HG03565 (cell line): ENCODE measurements around the gene RASA2.
A peak's percentile ranks its signal among the peaks of the same experiment; 100 is the strongest.
"Not testable (repeated sequence)": the region's sequence is repeated elsewhere in the genome, so short reads cannot be mapped to it uniquely, and the experiment has no call there.

Experiments used
- ATAC-seq: cut with Tn5 transposase; IDR thresholded peaks from one replicate; pipeline ENCODE4 v1.9.1; 2021; ENCODE audit warnings: mild to moderate bottlenecking, moderate library complexity; ENCODE audit not compliant: unreplicated experiment

The RASA2 gene

GRCh38 chr3:141493184-141493583, 6.4 kb downstream of the RASA2 start:
- ATAC-seq: no peak

DNA sequence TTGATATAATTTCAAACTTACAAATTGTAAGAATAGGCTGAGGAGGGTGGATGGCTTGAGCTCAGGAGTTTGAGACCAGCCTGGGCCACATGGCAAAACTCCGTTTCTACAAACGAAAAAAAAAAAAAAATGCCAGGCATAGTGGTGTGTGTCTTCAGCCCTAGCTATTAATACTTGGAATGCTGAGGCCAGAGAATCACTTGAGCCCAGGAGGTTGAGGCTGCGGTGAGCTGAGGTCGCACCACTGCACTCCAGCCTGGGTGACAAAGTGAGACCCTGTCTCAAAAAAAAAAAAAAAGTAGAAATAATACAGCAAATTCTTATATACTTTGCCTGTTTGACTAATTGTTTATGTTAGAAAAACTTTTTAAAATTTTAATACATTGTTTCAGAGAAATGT, 10.8 kb downstream of the RASA2 start:
- not testable (repeated sequence) for ATAC-seq

DNA sequence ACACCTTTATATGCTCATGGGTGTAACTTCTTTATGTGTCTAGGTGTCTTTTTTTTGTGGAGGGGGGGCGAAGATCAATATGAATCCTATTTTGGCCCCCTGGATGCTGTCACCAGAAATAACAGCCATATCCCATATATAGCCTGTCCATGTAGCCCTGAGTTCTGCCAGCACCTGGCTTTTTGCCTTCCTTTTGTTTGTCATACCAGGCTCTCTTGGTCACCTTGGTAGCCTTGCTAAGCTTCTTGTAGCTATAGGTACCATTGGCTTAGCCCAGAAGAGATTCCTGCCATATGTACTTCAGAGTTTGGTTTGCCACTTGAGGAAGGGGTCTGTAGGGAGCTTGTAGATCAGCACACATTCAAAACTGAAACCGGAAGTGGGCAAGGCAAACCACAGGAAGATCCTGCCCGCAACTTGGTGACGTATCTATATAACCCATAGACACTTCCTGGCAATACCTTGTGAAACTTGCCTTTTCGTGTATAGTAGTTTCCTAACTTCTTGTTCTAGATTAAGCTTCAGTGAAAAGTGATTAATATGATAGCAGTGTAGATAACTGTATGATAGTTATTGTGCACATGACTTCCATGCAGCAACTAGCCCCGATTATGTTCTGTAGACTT, 11.9 kb downstream of the RASA2 start:
- ATAC-seq: peak; percentile 93

- ATAC-seq: no peak
Observed at GRCh38 chr3:141499284-141499683, 12.5 kb downstream of the RASA2 start.

- no peak for ATAC-seq
Observed at GRCh38 chr3:141499965-141500364, 13.1 kb downstream of the RASA2 start.

DNA sequence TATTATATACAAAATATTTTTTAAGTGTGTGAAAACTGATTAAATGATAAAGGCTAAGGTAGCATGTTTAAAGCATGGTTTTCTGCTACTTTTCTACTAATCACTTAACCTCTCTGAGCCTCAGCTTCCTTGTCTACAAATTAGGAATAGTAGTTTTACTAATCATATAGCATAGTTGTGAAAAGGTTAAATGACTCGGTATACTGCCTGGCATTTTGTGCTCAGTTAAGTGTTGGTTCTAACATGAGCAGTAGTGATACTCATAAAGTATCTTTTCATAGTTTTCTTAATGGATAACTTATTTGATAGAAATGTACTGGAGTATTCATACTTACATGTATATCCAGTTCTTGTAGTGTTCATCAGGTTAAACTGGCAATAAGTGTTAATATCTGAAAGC, 13.6 kb downstream of the RASA2 start:
- no peak for ATAC-seq

DNA sequence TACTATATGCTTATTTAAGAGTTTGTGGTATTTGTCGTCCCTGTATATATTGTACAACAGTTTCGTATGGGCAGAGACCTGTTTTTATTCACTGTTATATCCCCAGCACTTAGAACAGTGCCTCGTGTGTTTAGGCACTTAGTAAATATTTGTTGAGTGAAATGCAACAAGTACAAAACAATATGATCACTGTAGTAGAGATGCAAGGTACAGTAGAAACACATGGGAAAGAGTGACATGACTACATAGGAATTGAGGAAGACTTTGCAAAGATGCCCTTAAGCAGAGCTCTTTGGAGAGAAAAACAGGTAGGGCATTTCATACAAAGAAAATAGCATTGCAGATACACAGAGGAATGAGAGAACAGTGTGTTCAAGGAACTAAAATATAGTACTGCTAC, 18.3 kb downstream of the RASA2 start:
- ATAC-seq: no peak

GRCh38 chr3:141506071-141506470, 19.2 kb downstream of the RASA2 start:
- no peak for ATAC-seq

GRCh38 chr3:141507392-141508066, 20.7 kb downstream of the RASA2 start:
- ATAC-seq: no peak

DNA sequence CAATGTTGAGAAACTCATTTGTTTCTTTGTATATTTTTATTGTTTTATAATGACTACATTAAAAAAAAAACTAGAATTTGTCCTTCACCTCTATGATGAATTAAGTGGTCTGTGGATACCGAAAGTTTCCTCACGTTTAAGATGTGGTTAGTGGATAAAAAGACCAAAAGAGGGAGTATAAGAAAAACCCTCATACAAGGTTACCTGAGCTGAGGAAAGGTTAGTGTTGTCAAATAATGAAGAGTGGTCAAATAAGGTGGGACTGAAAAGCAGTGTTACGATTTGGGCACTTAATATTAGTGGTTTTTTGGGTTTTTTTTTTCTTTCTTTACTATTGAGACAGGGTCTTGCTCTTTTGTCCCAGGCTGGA, 21.2 kb downstream of the RASA2 start:
- ATAC-seq: no peak

DNA sequence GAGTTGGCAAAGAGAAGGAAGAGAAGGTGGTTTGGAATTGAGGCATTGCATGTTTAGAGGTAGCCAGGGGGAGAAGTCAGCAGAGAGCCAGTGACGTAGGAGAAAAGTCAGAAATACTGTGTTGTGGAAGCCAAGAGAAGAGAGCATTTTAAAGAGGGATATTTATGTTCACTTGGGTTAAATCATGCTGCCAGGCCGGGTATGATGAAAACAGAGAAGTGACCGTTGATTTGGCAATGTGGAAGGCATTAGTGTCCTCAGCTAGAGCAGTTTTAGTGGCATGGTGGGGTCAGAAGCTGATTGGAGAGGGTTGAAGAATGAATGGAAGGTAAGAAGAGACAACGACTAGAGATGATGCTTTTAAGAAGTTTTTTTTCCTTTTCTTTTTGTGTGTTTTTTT, 24.5 kb downstream of the RASA2 start:
- ATAC-seq: no peak

DNA sequence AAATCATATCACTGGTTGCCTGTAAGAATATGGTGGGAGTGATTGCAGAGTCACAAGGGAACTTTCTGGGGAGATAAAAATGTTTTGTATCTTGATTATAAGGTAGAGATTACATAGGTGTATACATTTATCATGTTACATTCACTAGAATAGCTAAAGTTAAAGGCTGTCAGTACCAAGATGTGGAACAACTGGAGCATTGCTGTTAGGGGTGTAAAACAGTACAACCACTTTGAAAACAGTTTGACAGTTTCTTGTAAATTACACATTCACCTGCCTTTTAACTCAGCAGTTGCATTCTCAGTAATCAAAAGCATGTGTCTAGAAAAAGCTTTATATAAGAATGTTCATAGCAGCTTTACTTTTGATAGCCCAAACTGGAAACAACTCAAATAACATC, 27.6 kb downstream of the RASA2 start:
- ATAC-seq: no peak

DNA sequence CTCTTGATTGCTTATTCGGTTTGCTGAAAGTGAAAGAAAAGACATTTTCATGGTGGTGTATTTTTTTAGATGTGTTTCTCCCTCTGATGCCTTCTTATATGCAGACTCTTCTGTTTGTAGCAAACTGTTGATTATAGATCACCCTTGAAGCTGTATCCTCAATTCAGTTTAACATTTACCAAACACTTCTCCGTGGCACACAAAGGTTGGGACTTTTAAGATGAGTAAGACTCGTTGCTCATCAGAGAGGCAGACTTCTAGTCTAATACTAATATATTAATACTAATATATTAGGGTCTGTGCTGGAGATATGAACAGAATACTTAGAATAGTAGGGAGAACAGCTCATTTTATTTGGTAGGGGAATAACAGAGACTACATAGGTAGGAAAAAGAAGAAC, 32.8 kb downstream of the RASA2 start:
- no peak for ATAC-seq

GRCh38 chr3:141521781-141522180, 35.0 kb downstream of the RASA2 start:
- no peak for ATAC-seq

GRCh38 chr3:141523615-141524375, 37.0 kb downstream of the RASA2 start:
- no peak for ATAC-seq

DNA sequence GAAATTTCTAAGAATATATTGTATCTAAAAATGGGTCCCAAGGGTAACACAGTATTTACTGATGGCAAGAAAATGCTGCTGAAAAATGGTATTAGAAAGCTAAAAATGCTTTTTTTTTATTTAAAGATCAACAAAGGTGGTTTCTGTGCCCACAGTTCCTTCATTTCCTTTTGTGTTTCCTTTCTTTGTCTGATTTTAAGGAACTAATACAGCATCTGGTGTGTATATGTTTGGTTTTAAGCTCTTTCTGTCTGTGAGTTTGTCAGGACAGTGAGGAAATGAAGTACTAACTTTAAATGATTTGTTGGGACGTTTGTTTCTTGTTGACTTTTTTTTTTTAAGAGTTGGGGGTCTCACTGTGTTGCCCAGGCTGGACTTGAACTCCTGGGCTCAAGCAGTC, 38.2 kb downstream of the RASA2 start:
- no peak for ATAC-seq

DNA sequence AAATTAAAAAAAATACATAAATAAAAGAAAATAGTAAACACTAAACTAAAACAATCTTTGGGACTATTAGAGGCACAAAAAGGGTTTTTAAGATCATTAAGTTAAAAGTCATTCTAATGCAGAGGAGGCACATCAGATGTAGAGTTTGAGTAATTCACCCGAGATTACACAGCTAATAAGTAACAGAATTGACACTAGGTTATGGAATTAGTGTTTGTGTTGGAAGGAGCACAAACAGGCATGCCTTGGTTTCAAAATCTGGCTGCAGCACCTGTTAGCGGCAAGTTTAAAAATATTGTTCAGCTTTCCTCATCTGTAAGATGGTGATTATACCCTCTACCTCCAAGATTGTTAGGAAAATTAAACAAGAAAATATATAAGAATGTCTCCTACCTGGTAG, 39.0 kb downstream of the RASA2 start:
- ATAC-seq: no peak

- ATAC-seq: no peak
Observed at GRCh38 chr3:141526709-141527108, 39.9 kb downstream of the RASA2 start.

- no peak for ATAC-seq
Observed at GRCh38 chr3:141528800-141529199, 42.0 kb downstream of the RASA2 start.

GRCh38 chr3:141529256-141529655, 42.4 kb downstream of the RASA2 start:
- no peak for ATAC-seq

GRCh38 chr3:141529717-141530414, 43.0 kb downstream of the RASA2 start:
- ATAC-seq: no peak

GRCh38 chr3:141530415-141530768, 43.6 kb downstream of the RASA2 start:
- no peak for ATAC-seq
